Skeletal muscle tissue (tissue), 4 donors: Measurements from ENCODE around the gene PRKAB1. TPM values are rescaled to one million over a fixed set of nuclear protein-coding genes. Genes with fewer than 3 reads are reported as not detected.
"Not testable (repeated sequence)": the region's sequence is repeated elsewhere in the genome, so short reads cannot be mapped to it uniquely, and the experiment has no call there.

Experiments
- H3K27ac ChIP-seq: one replicate; pipeline ENCODE4 v1.7.0; 2013; ENCODE audit warnings: mild to moderate bottlenecking, low read depth, low read length, inconsistent platforms
- H3K27me3 ChIP-seq, 3 donors: one replicate each; pipeline ENCODE4 v1.7.0; 2013; ENCODE audit warnings: low read length in 3 of 3; ENCODE audit not compliant: control insufficient read depth in 3 of 3, insufficient read depth in 3 of 3
- H3K36me3 ChIP-seq, 3 donors: one replicate each; pipeline ENCODE4 v1.7.0; 2013; ENCODE audit warnings: low read length in 3 of 3; ENCODE audit not compliant: control insufficient read depth in 3 of 3, insufficient read depth in 3 of 3
- H3K4me1 ChIP-seq, 3 donors: one replicate each; pipeline ENCODE4 v1.7.0; 2013; ENCODE audit warnings: low read length in 3 of 3, mild to moderate bottlenecking in 3 of 3; ENCODE audit not compliant: control insufficient read depth in 3 of 3, insufficient read depth in 3 of 3
- H3K4me3 ChIP-seq, 3 donors: one replicate each; pipeline ENCODE4 v1.7.0; 2013; ENCODE audit warnings: low read length in 3 of 3
- H3K9ac ChIP-seq, 3 donors: one replicate each; pipeline ENCODE4 v1.7.0; 2013; ENCODE audit warnings: low read length in 3 of 3, mild to moderate bottlenecking in 3 of 3, moderate library complexity in 2 of 3, low read depth in 1 of 3
- H3K9me3 ChIP-seq, 3 donors: one replicate each; pipeline ENCODE4 v1.7.0; 2013; ENCODE audit warnings: low read length in 3 of 3; ENCODE audit not compliant: control insufficient read depth in 3 of 3
- total RNA-seq: library from RNA; depleted of rRNA; stranded (reverse); fragments of >200 nt; gene quantifications from one replicate; pipeline ENCODE4 v1.2.3, GENCODE V29; 2014
- donor health status: Osteomylitis.

The PRKAB1 gene
- total RNA-seq, 1 donor from 2014 or later = 12.5 TPM

GRCh38 chr12:119700078-119700477, 32.1 kb downstream of the PRKAB1 start:
- Histone ChIP-seq H3K36me3 (no peaks in the 10 kb centered on the region), H3K9ac (no peak overlapping the region), H3K9me3 (no peaks in the 10 kb centered on the region), H3K27me3 (no peaks in the 10 kb centered on the region), H3K4me3 (no peak overlapping the region), H3K4me1 (peaks cover 10 to 13% (median 11%) of the 10 kb centered on the region in 3 donors), H3K27ac (no peak overlapping the region)

GRCh38 chr12:119704065-119704747, 36.3 kb downstream of the PRKAB1 start:
- Histone ChIP-seq H3K27me3 (no peaks in the 10 kb centered on the region), H3K9ac (peak overlapping the region; percentile 23 to 65 (median 62)), H3K4me3 (peak overlapping the region in 2 of 3 donors; percentile 20 to 29), H3K4me1 (peaks cover 10 to 13% (median 11%) of the 10 kb centered on the region in 3 donors), H3K27ac (peak overlapping the region; percentile 32), H3K36me3 (no peaks in the 10 kb centered on the region), H3K9me3 (no peaks in the 10 kb centered on the region)

- no peak overlapping the region for H3K9ac ChIP-seq
- peaks cover 11 to 15% (median 14%) of the 10 kb centered on the region in 3 donors for H3K4me1 ChIP-seq
- H3K36me3 ChIP-seq = peaks cover 0 to under 1% (median 0%) of the 10 kb centered on the region in 3 donors
- no peaks in the 10 kb centered on the region for H3K9me3 ChIP-seq
- H3K27ac ChIP-seq = no peak overlapping the region
- H3K27me3 ChIP-seq = no peaks in the 10 kb centered on the region
- no peak overlapping the region for H3K4me3 ChIP-seq
These were observed 37.2 kb downstream of the PRKAB1 start for GRCh38 chr12:119705182-119705581.

GRCh38 chr12:119706427-119706826, 38.5 kb downstream of the PRKAB1 start:
- H3K27me3 ChIP-seq, H3K4me3 ChIP-seq, H3K27ac ChIP-seq, H3K9ac ChIP-seq, H3K9me3 ChIP-seq, H3K36me3 ChIP-seq: not testable (repeated sequence)
- peaks cover 11 to 17% (median 17%) of the 10 kb centered on the region in 3 donors for H3K4me1 ChIP-seq

GRCh38 chr12:119710374-119710964, 42.5 kb downstream of the PRKAB1 start:
- Histone ChIP-seq H3K36me3 (peaks cover 0 to 2% (median 0%) of the 10 kb centered on the region in 3 donors), H3K4me3 (no peak overlapping the region), H3K27me3 (no peaks in the 10 kb centered on the region), H3K9me3 (no peaks in the 10 kb centered on the region), H3K4me1 (peaks cover 8 to 19% (median 12%) of the 10 kb centered on the region in 3 donors), H3K9ac (no peak overlapping the region), H3K27ac (no peak overlapping the region)

- Histone ChIP-seq H3K4me3 (no peak overlapping the region), H3K9me3 (no peaks in the 10 kb centered on the region), H3K27ac (no peak overlapping the region), H3K27me3 (no peaks in the 10 kb centered on the region), H3K36me3 (peaks cover 0 to 2% (median 0%) of the 10 kb centered on the region in 3 donors), H3K9ac (no peak overlapping the region), H3K4me1 (peaks cover 12 to 25% (median 16%) of the 10 kb centered on the region in 3 donors)
These were observed 43.1 kb downstream of the PRKAB1 start for GRCh38 chr12:119710965-119711551.

GRCh38 chr12:119711693-119712092, 43.8 kb downstream of the PRKAB1 start:
- H3K4me3 ChIP-seq = no peak overlapping the region
- H3K27ac ChIP-seq = no peak overlapping the region
- H3K36me3 ChIP-seq = peaks cover 0 to 2% (median 0%) of the 10 kb centered on the region in 3 donors
- no peaks in the 10 kb centered on the region for H3K9me3 ChIP-seq
- H3K9ac ChIP-seq = no peak overlapping the region
- H3K4me1 ChIP-seq = peaks cover 16 to 29% (median 20%) of the 10 kb centered on the region in 3 donors
- no peaks in the 10 kb centered on the region for H3K27me3 ChIP-seq

GRCh38 chr12:119712721-119713120, 44.8 kb downstream of the PRKAB1 start:
- H3K9me3 ChIP-seq = no peaks in the 10 kb centered on the region
- no peaks in the 10 kb centered on the region for H3K27me3 ChIP-seq
- peaks cover 0 to 2% (median 0%) of the 10 kb centered on the region in 3 donors for H3K36me3 ChIP-seq
- no peak overlapping the region for H3K27ac ChIP-seq
- no peak overlapping the region for H3K9ac ChIP-seq
- H3K4me1 ChIP-seq = peaks cover 18 to 32% (median 23%) of the 10 kb centered on the region in 3 donors
- no peak overlapping the region for H3K4me3 ChIP-seq

- H3K27me3 ChIP-seq = no peaks in the 10 kb centered on the region
- H3K4me3 ChIP-seq = no peak overlapping the region
- H3K36me3 ChIP-seq = peaks cover 0 to 2% (median 0%) of the 10 kb centered on the region in 3 donors
- no peaks in the 10 kb centered on the region for H3K9me3 ChIP-seq
- H3K27ac ChIP-seq = no peak overlapping the region
- peaks cover 22 to 38% (median 24%) of the 10 kb centered on the region in 3 donors for H3K4me1 ChIP-seq
- no peak overlapping the region for H3K9ac ChIP-seq
These were observed 45.7 kb downstream of the PRKAB1 start for GRCh38 chr12:119713551-119714031.
